DND-41 (cell line): ENCODE measurements around the gene TMEM270.

Experiments
- ATAC-seq: fragments of 200-7000 bp; cut with Tn5 transposase; 3 replicates; pipeline ENCODE4 v1.9.1; 2021; ENCODE audit warnings: low read depth; ENCODE audit not compliant: insufficient read depth
- DNase-seq: peaks from one replicate; pipeline ENCODE4 v3.0.0-alpha.2; 2020
- H2AFZ ChIP-seq: 2 replicates; pipeline ENCODE4 v1.6.0; 2012; ENCODE audit warnings: low read depth, low read length
- H3K27ac ChIP-seq: 2 replicates; pipeline ENCODE4 v1.5.1; 2012; ENCODE audit warnings: low read length, inconsistent platforms
- H3K27me3 ChIP-seq: fragments of 200-600 bp; sonication (generic); 2 replicates; pipeline ENCODE4 v1.6.0; 2012; ENCODE audit warnings: low read length, mild to moderate bottlenecking, inconsistent platforms; ENCODE audit not compliant: insufficient read depth, poor library complexity
- H3K36me3 ChIP-seq: 2 replicates; pipeline ENCODE4 v1.5.1; 2012; ENCODE audit warnings: low read length, inconsistent platforms; ENCODE audit not compliant: insufficient read depth
- H3K4me1 ChIP-seq: 2 replicates; pipeline ENCODE4 v1.5.1; 2012; ENCODE audit warnings: mild to moderate bottlenecking, low read length; ENCODE audit not compliant: insufficient read depth
- H3K4me2 ChIP-seq: 2 replicates; pipeline ENCODE4 v1.6.0; 2012; ENCODE audit warnings: mild to moderate bottlenecking, moderate library complexity, low read length, inconsistent platforms; ENCODE audit not compliant: insufficient read depth
- H3K4me3 ChIP-seq, 2 experiments: fragments of 200-600 bp in 1 of 2; shearing (Covaris generic) in 1 of 2; 2 replicates each; pipeline ENCODE4 v1.5.1; 2012 to 2016; ENCODE audit warnings: inconsistent platforms in 2 of 2, low read length in 2 of 2, mild to moderate bottlenecking in 2 of 2, low read depth in 1 of 2, moderate library complexity in 1 of 2
- H3K79me2 ChIP-seq: 2 replicates; pipeline ENCODE4 v1.6.0; 2012; ENCODE audit warnings: low read length, inconsistent platforms; ENCODE audit not compliant: insufficient read depth
- H3K9ac ChIP-seq: 2 replicates; pipeline ENCODE4 v1.6.0; 2012; ENCODE audit warnings: low read depth, mild to moderate bottlenecking, inconsistent platforms, low read length, moderate library complexity
- H3K9me3 ChIP-seq: 2 replicates; pipeline ENCODE4 v1.5.1; 2012; ENCODE audit warnings: low read length, moderate library complexity, mild to moderate bottlenecking, inconsistent platforms; ENCODE audit not compliant: insufficient read depth, severe bottlenecking
- H4K20me1 ChIP-seq: 2 replicates; pipeline ENCODE4 v1.6.0; 2012; ENCODE audit warnings: low read length; ENCODE audit not compliant: insufficient read depth
- CTCF ChIP-seq: IDR thresholded peaks from 2 replicates; pipeline ENCODE4 v1.5.1; 2012; ENCODE audit warnings: borderline replicate concordance, low read length, moderate library complexity, mild to moderate bottlenecking; ENCODE audit not compliant: poor library complexity, severe bottlenecking; ENCODE audit errors: extremely low read depth
- EZH2 ChIP-seq: IDR thresholded peaks from 3 replicates; pipeline ENCODE4 v1.6.1; 2012; ENCODE audit warnings: borderline replicate concordance, low read depth, mild to moderate bottlenecking, moderate library complexity, low read length, inconsistent platforms; ENCODE audit not compliant: severe bottlenecking

Gene TMEM270

GRCh38 chr7:73847941-73848723 is 12.8 kb upstream of the TMEM270 start:
- H3K4me1 ChIP-seq: peaks cover 1% of the 10 kb centered on the region; the same call in 1 of the 2 replicates
- H3K4me3 ChIP-seq: no peak overlapping the region
- no peak overlapping the region for H2AFZ ChIP-seq

GRCh38 chr7:73850781-73851207 is 10.2 kb upstream of the TMEM270 start:
- TF ChIP-seq CTCF (no peak), EZH2 (no peak)
- Histone ChIP-seq H3K4me3 (no peak overlapping the region), H4K20me1 (no peaks in the 10 kb centered on the region), H2AFZ (no peak overlapping the region), H3K4me2 (no peak overlapping the region), H3K4me1 (peaks cover 8% of the 10 kb centered on the region), H3K27ac (no peak overlapping the region), H3K36me3 (no peaks in the 10 kb centered on the region), H3K9ac (no peak overlapping the region), H3K9me3 (no peaks in the 10 kb centered on the region), H3K27me3 (peaks cover 12% of the 10 kb centered on the region), H3K79me2 (no peaks in the 10 kb centered on the region)
- no peak for ATAC-seq
- DNase-seq: no peak

More at GRCh38 chr7:73847941-73848723, 12.8 kb upstream of the TMEM270 start:
- Histone ChIP-seq H3K4me2 (no peak overlapping the region), H3K9ac (no peak overlapping the region), H3K27ac (no peak overlapping the region), H4K20me1 (no peaks in the 10 kb centered on the region), H3K27me3 (peaks cover 6% of the 10 kb centered on the region), H3K36me3 (no peaks in the 10 kb centered on the region), H3K9me3 (no peaks in the 10 kb centered on the region), H3K79me2 (no peaks in the 10 kb centered on the region)
- no peak for DNase-seq
- TF ChIP-seq CTCF (no peak), EZH2 (no peak)
- ATAC-seq: no peak

DNA sequence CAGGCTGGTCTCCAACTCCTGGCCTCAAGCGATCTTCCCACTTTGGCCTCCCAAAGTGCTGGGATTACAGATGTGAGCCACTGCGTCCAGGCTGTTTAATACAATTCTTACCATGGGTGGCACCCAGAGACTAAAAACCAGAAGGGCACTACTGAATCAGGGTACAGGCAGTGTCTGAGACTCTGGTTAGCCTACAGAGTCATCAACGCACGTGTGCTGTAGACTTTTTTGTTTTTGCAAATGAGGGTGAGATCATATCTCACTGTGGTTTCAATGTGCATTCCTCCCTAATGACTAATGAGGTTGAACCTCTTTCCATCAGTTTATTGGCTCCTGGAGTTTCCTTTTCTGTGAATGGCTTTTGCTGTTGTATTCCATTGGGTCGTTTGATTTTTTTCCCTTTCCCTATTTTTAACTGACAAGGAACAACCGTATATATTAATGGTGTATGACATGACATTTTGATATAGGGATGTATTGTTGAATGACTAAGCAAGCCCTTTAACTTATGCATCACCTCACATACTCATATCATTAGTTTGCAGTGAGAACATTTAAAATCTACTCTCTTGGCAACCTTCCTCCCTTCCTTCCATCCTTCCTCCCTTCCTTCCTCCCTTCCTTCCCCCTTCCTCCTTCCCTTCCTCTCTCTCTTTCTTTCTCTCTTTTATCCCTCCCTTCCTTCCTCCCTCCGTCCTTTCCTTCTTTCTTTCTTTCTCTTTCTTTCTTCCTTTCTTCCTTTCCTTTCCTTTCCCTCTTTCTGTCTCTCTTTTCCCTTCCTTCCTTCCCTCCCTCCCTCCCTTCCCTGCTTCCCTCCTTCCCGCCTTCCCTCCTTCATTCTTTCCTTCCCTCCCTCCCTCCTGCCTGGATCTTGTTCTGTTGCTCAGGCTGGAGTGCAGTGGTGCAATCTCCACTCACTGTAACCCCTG is 9.3 kb upstream of the TMEM270 start:
- Histone ChIP-seq H2AFZ (no peak overlapping the region), H3K27me3 (peaks cover 14% of the 10 kb centered on the region), H3K4me1 (peaks cover 10% of the 10 kb centered on the region), H3K4me2 (no peak overlapping the region), H3K9ac (no peak overlapping the region), H4K20me1 (no peaks in the 10 kb centered on the region), H3K4me3 (no peak overlapping the region), H3K79me2 (no peaks in the 10 kb centered on the region), H3K27ac (no peak overlapping the region), H3K9me3 (no peaks in the 10 kb centered on the region), H3K36me3 (no peaks in the 10 kb centered on the region)
- no peak for DNase-seq
- TF ChIP-seq CTCF: no peak
- TF ChIP-seq EZH2: no peak
- peak; percentile 72 for ATAC-seq
